ENCODE measurements around the gene TFDP1. TPM values are rescaled to one million over a fixed set of nuclear protein-coding genes. Genes with fewer than 3 reads are reported as not detected.
A peak's percentile ranks its signal among the peaks of the same experiment; 100 is the strongest.
"Not testable (repeated sequence)": the region's sequence is repeated elsewhere in the genome, so short reads cannot be mapped to it uniquely, and the experiment has no call there.

TFDP1 gene
- total and polyA plus RNA-seq, 9 donors, result 29.7 to 73.9 (median 59.5) TPM

GRCh38 chr13:113622791-113623490 is 38.4 kb downstream of the TFDP1 start:
- H3K27me3 ChIP-seq (ENCODE audit: control insufficient read depth, insufficient read depth, low read length), result no peaks in the 10 kb centered on the region
- H3K9me3 ChIP-seq (replicated peaks; ENCODE audit: control insufficient read depth, low read depth, low read length), result no peaks in the 10 kb centered on the region
- H3K36me3 ChIP-seq (ENCODE audit: control insufficient read depth, insufficient read depth, low read length), result peaks cover 21% of the 10 kb centered on the region
- peaks cover 7% of the 10 kb centered on the region for H3K4me1 ChIP-seq (ENCODE audit: control insufficient read depth, insufficient read depth, low read length)
- H3K27ac ChIP-seq (ENCODE audit: low read length), result no peak overlapping the region
- H3K4me3 ChIP-seq (ENCODE audit: low read length), result no peak overlapping the region
- no peak for DNase-seq
- WGBS (ENCODE audit: insufficient coverage), result 94% methylated on average over 23 of the region's 29 CpGs

GRCh38 chr13:113623491-113624234 is 39.1 kb downstream of the TFDP1 start:
- 94% methylated on average over 15 of the region's 20 CpGs for WGBS (ENCODE audit: insufficient coverage)
- H3K4me3 ChIP-seq (ENCODE audit: low read length), result no peak overlapping the region
- peaks cover 7% of the 10 kb centered on the region for H3K4me1 ChIP-seq (ENCODE audit: control insufficient read depth, insufficient read depth, low read length)
- no peak for DNase-seq
- H3K9me3 ChIP-seq (replicated peaks; ENCODE audit: control insufficient read depth, low read depth, low read length), result no peaks in the 10 kb centered on the region
- H3K36me3 ChIP-seq (ENCODE audit: control insufficient read depth, insufficient read depth, low read length), result peaks cover 22% of the 10 kb centered on the region
- H3K27me3 ChIP-seq (ENCODE audit: control insufficient read depth, insufficient read depth, low read length), result no peaks in the 10 kb centered on the region
- H3K27ac ChIP-seq (ENCODE audit: low read length), result no peak overlapping the region

GRCh38 chr13:113624235-113624587 is 39.7 kb downstream of the TFDP1 start:
- Histone ChIP-seq H3K4me3 (ENCODE audit: low read length) (no peak overlapping the region), H3K27me3 (ENCODE audit: control insufficient read depth, insufficient read depth, low read length) (no peaks in the 10 kb centered on the region), H3K27ac (ENCODE audit: low read length) (no peak overlapping the region), H3K36me3 (ENCODE audit: control insufficient read depth, insufficient read depth, low read length) (peaks cover 26% of the 10 kb centered on the region), H3K9me3 (replicated peaks; ENCODE audit: control insufficient read depth, low read depth, low read length) (no peaks in the 10 kb centered on the region), H3K4me1 (ENCODE audit: control insufficient read depth, insufficient read depth, low read length) (peaks cover 7% of the 10 kb centered on the region)
- no peak for DNase-seq
- 96% methylated on average over 9 of the region's 9 CpGs for WGBS (ENCODE audit: insufficient coverage)

- DNase-seq, result not testable (repeated sequence)
These were observed 40.2 kb downstream of the TFDP1 start for GRCh38 chr13:113624640-113625304.

GRCh38 chr13:113625965-113626721 is 41.6 kb downstream of the TFDP1 start:
- peak; percentile 22 for DNase-seq
- H3K4me3 ChIP-seq (ENCODE audit: low read length), result no peak overlapping the region
- peaks cover 7% of the 10 kb centered on the region for H3K4me1 ChIP-seq (ENCODE audit: control insufficient read depth, insufficient read depth, low read length)
- no peaks in the 10 kb centered on the region for H3K27me3 ChIP-seq (ENCODE audit: control insufficient read depth, insufficient read depth, low read length)
- 77% methylated on average over 12 of the region's 24 CpGs for WGBS (ENCODE audit: insufficient coverage)
- peaks cover 26% of the 10 kb centered on the region for H3K36me3 ChIP-seq (ENCODE audit: control insufficient read depth, insufficient read depth, low read length)
- H3K27ac ChIP-seq (ENCODE audit: low read length), result peak overlapping the region; percentile 20
- no peaks in the 10 kb centered on the region for H3K9me3 ChIP-seq (replicated peaks; ENCODE audit: control insufficient read depth, low read depth, low read length)

More at GRCh38 chr13:113624640-113625304, 40.2 kb downstream of the TFDP1 start:
- H3K27me3 ChIP-seq (ENCODE audit: control insufficient read depth, insufficient read depth, low read length); H3K27ac ChIP-seq (ENCODE audit: low read length); H3K4me1 ChIP-seq (ENCODE audit: control insufficient read depth, insufficient read depth, low read length); H3K4me3 ChIP-seq (ENCODE audit: low read length); H3K9me3 ChIP-seq (replicated peaks; ENCODE audit: control insufficient read depth, low read depth, low read length): not testable (repeated sequence)
- peaks cover 26% of the 10 kb centered on the region for H3K36me3 ChIP-seq (ENCODE audit: control insufficient read depth, insufficient read depth, low read length)
- 94% methylated on average over 14 of the region's 14 CpGs for WGBS (ENCODE audit: insufficient coverage)

GRCh38 chr13:113627136-113627535 is 42.6 kb downstream of the TFDP1 start:
- Histone ChIP-seq H3K4me1 (ENCODE audit: control insufficient read depth, insufficient read depth, low read length) (peaks cover 10% of the 10 kb centered on the region), H3K4me3 (ENCODE audit: low read length) (no peak overlapping the region), H3K27me3 (ENCODE audit: control insufficient read depth, insufficient read depth, low read length) (no peaks in the 10 kb centered on the region), H3K27ac (ENCODE audit: low read length) (no peak overlapping the region), H3K36me3 (ENCODE audit: control insufficient read depth, insufficient read depth, low read length) (peaks cover 33% of the 10 kb centered on the region), H3K9me3 (replicated peaks; ENCODE audit: control insufficient read depth, low read depth, low read length) (no peaks in the 10 kb centered on the region)
- WGBS (ENCODE audit: insufficient coverage), result 76% methylated on average over 13 of the region's 16 CpGs
- DNase-seq, result no peak

- Histone ChIP-seq H3K27ac (ENCODE audit: low read length) (no peak overlapping the region), H3K4me3 (ENCODE audit: low read length) (no peak overlapping the region), H3K4me1 (ENCODE audit: control insufficient read depth, insufficient read depth, low read length) (peaks cover 12% of the 10 kb centered on the region), H3K36me3 (ENCODE audit: control insufficient read depth, insufficient read depth, low read length) (peaks cover 37% of the 10 kb centered on the region), H3K9me3 (replicated peaks; ENCODE audit: control insufficient read depth, low read depth, low read length) (no peaks in the 10 kb centered on the region), H3K27me3 (ENCODE audit: control insufficient read depth, insufficient read depth, low read length) (no peaks in the 10 kb centered on the region)
- 83% methylated on average over 19 of the region's 30 CpGs for WGBS (ENCODE audit: insufficient coverage)
- no peak for DNase-seq
These were observed 44.0 kb downstream of the TFDP1 start for GRCh38 chr13:113628291-113629270.

- peaks cover 38% of the 10 kb centered on the region for H3K36me3 ChIP-seq (ENCODE audit: control insufficient read depth, insufficient read depth, low read length)
These were observed 45.3 kb downstream of the TFDP1 start for GRCh38 chr13:113629866-113630265.

GRCh38 chr13:113630296-113630695 is 45.7 kb downstream of the TFDP1 start:
- no peak for DNase-seq
- Histone ChIP-seq H3K4me1 (ENCODE audit: control insufficient read depth, insufficient read depth, low read length) (peaks cover 12% of the 10 kb centered on the region), H3K27ac (ENCODE audit: low read length) (no peak overlapping the region), H3K27me3 (ENCODE audit: control insufficient read depth, insufficient read depth, low read length) (no peaks in the 10 kb centered on the region), H3K36me3 (ENCODE audit: control insufficient read depth, insufficient read depth, low read length) (peaks cover 42% of the 10 kb centered on the region), H3K9me3 (replicated peaks; ENCODE audit: control insufficient read depth, low read depth, low read length) (no peaks in the 10 kb centered on the region), H3K4me3 (ENCODE audit: low read length) (no peak overlapping the region)
- 89% methylated on average over 10 of the region's 11 CpGs for WGBS (ENCODE audit: insufficient coverage)

More at GRCh38 chr13:113629866-113630265, 45.3 kb downstream of the TFDP1 start:
- H3K4me3 ChIP-seq (ENCODE audit: low read length), result no peak overlapping the region
- WGBS (ENCODE audit: insufficient coverage), result 86% methylated on average over 15 of the region's 17 CpGs
- H3K4me1 ChIP-seq (ENCODE audit: control insufficient read depth, insufficient read depth, low read length), result peaks cover 12% of the 10 kb centered on the region
- H3K27ac ChIP-seq (ENCODE audit: low read length), result no peak overlapping the region
- no peak for DNase-seq
- no peaks in the 10 kb centered on the region for H3K9me3 ChIP-seq (replicated peaks; ENCODE audit: control insufficient read depth, low read depth, low read length)
- no peaks in the 10 kb centered on the region for H3K27me3 ChIP-seq (ENCODE audit: control insufficient read depth, insufficient read depth, low read length)
